ENCODE measurements around the gene SEC11A.
A peak's percentile ranks its signal among the peaks of the same experiment; 100 is the strongest.

Gene SEC11A

DNA sequence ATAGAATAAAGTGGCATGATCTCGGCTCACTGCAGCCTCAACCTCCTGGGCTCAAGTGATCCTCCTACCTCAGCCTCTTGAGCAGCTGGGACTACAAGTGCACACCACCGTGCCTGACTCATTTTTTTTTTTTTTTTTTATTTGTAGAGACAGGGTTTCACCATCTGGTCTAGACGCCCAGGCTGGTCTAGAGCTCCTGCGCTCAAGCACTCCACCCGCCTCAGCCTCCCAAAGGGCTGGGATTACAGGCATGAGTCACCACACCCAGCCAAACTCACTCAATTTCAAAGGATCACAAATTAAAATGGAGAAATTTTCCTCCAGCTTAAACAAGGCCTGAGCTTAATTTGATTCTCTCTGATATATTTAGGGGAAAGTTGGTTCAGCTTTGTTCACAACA is 30.6 kb downstream of the SEC11A start:
- FAIRE-seq (no peak), DNase-seq (ENCODE audit: insufficient read length, low spot score) (no peak)

DNA sequence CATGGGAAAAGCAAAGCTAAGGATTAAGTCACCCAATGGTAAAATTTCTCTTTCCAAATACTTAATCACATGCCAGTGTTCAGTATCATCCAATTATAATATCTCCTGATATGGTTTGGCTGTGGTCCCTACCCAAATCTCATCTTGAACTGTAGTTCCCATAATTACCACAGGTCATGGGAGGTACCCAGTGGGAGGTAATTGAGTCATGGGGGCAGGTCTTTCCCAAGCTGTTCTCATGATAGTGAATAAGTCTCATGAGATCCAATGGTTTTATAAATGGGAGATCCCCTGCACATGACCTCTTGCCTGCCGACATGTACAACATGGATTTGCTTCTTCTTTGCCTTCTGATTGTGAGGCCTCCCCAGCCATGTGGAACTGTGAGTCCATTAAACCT is 31.8 kb downstream of the SEC11A start:
- FAIRE-seq (no peak), DNase-seq (ENCODE audit: insufficient read length, low spot score) (no peak)

DNA sequence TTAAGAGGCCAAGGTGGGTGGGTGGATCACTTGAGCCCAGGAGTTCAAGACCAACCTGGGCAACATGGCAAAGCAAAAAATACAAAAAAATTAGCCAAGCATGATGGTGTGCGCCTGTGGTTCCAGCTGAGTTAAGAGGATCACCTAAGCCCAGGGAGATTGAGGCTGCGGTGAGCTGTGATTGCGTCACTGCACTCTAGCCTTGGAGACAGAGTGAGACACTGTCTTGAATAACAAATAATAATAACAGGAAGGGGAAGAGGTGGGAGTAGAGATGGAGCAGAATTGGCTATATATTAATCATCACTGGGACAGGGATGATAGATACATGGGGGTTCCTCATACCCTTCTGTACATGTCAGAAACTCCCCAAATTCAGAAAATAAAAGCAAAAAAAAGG is 34.1 kb downstream of the SEC11A start:
- DNase-seq (ENCODE audit: insufficient read length, low spot score) (no peak), FAIRE-seq (no peak)

DNA sequence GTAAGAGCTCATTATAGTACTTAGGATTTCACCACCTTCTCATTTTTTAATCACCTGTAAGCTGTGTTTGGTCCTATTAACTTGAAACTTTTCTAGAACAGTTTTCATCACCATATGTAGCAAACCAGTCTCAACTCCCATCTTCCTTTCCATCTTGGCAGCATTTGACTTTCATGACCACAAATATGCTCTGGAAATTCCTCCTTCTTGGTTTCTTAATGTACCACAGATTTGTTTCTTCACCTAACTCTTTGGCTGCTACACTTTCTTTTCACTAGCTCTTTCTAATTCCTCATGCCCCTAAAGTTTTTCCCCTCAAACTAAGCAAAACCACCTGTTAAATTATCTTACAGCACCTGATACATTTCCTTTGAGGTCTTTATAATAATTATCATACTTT is 44.7 kb downstream of the SEC11A start:
- FAIRE-seq (no peak), DNase-seq (ENCODE audit: insufficient read length, low spot score) (no peak)

DNA sequence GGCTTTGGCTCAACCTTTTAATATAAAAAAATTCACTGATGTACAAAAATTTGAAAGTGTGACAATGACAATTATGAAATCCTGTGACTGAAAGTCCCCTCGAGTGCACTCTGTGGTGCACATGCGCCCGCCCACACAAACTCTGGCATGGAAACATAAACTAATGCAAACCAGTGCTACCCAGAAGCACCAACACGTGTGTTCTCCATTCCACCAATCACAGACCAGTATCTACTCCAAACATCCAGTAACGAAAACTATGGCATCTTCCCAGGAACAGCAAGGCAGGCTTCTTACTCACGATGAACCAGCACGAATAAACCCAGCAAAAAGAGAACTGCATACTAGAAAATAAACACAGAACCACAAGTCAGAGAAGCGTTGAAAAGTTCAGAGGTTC is 46.2 kb downstream of the SEC11A start:
- FAIRE-seq (no peak), DNase-seq (ENCODE audit: insufficient read length, low spot score) (no peak)

DNA sequence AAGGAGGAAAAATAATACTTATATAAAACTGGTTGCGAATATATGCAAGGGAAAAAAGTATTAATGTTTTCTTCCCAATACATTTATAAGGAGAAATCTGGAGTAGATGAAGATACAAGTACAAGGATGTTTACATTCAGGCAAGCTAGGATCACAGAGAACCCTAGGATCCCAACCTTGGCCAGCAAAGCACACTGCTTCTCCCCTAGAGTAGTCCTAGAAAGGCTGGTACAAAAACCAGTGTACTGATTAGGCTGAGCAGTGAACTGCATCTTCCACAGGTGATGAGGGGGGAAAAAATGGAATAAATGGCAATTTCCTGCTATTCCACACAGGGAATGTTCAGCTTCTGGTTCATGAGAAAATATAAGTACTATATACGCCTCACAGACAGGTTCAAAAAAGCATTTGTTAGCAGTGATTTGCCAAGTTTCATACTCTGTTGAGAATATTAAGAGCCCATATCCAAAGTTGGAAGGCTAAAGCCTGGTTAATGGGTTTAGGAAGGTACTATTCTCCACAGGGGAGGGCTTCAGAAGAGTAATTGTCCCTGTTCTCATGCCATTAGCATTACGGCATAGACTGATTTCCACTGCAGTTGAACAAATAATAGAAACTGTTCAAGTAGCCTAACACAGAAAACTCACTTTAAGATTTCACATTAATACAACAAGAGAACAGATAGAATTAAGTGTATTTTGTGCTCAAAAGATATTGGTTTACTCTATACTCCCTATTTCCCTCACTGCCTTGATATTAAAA is 47.5 kb downstream of the SEC11A start:
- FAIRE-seq (no peak), DNase-seq (ENCODE audit: insufficient read length, low spot score) (no peak)

DNA sequence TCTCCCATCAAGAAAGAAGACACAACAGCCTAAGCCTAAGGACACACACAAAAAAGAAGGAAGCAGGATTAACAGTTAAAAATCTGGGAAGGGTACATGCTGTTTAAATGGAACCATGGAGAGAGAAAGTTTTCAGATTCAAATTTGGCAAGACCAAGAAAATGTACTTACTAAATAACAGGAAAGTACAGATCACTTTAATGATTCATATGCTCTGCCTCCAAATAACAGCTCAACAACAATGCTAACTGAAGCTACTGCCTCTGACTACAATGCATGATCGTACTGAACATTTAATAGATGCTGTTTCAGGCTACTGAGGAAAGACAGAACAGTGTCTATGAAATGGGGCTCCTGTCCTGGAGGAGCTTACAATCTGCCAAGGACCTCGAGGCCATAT is 49.6 kb downstream of the SEC11A start:
- no peak for DNase-seq (ENCODE audit: insufficient read length, low spot score)
- no peak for FAIRE-seq

DNA sequence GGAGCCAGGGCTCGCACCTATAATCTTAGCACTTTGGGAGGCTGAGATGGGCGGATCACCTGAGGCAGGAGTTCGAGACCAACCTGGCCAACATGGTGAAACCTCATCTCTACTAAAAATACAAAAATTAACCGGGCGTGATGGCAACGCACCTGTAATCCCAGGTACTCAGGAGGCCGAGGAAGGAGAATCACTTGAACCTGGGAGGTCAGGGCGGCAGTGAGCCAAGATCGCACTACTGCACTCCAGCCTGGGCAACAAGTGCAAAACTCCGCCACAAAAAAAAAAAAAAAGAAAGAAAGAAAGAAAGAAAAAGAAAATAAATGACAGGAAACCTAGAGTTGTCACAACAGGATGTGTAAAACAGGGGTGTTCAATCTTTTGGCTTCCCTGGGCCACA is 54.9 kb downstream of the SEC11A start:
- DNase-seq (ENCODE audit: insufficient read length, low spot score) (no peak), FAIRE-seq (no peak)

DNA sequence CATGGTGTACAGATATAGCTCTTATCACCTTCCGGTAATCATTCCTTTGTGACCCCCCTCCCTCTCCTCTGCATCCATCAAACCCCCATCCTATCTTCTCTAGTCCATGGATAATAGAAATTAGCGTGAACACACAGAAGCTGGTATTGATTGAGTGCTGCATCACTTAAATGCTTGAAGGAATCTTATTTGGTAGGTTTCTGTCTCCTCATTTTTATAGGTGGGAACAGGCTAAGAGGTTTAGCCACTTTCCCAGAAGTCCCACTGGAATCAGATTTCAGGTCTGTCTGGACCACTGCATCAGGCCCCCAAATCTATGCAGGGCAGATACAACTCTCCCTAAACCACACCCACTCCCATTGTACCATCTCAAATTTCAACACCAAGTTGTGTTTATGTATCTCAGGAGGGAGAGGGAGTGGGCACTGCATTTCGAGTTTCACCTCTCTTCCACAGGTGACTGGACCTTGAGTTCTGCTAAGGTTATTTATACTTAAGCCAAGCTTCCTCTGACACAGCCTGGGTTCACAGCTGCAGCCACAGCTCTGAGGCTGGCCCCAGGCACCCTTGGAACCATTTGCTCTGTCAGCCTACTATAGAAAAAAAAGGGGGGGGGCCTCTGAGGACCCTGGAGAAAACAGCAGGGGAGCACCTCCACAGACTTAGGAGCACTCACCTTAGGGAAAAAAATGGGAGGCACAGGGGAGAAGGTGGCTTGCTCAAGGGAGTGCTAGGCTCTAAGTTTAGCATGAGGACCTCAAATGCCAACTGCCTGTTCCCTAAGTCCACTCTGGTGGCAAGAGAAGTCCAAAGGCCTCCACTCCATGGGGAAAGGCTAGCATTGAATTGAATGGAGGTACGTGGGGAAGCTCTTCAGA is 55.8 kb downstream of the SEC11A start:
- FAIRE-seq (no peak), DNase-seq (ENCODE audit: insufficient read length, low spot score) (no peak)

DNA sequence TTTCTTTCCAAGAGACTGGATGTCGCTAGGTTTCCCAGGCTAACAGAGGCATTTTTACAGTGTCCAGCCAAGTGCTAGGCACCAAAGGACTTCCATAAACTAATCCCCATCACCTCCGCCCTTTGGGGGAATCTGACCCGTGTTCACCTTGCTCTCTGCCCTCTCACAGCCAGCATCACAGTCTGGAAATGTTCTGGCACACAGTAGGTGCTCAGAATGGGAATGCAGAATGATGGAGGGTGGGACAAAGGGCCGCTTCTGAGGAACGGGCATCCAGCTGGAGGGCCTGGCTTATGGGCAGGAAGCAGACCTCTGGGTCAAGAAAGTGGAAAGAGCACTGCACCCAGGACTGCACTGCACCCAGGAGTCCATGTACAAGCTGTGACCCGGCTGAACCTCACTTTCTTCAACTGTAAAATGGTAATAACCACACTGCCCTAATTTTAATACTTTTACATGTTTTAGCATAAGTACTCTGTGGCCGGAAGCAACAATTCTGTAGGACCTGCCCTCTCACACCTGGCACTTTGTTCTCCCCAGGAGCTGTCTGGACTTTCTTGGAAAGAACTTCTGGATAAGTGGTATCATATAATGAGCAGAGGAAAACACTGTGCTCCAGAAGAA is 57.0 kb downstream of the SEC11A start:
- no peak for DNase-seq (ENCODE audit: insufficient read length, low spot score)
- peak; percentile 75 for FAIRE-seq

DNA sequence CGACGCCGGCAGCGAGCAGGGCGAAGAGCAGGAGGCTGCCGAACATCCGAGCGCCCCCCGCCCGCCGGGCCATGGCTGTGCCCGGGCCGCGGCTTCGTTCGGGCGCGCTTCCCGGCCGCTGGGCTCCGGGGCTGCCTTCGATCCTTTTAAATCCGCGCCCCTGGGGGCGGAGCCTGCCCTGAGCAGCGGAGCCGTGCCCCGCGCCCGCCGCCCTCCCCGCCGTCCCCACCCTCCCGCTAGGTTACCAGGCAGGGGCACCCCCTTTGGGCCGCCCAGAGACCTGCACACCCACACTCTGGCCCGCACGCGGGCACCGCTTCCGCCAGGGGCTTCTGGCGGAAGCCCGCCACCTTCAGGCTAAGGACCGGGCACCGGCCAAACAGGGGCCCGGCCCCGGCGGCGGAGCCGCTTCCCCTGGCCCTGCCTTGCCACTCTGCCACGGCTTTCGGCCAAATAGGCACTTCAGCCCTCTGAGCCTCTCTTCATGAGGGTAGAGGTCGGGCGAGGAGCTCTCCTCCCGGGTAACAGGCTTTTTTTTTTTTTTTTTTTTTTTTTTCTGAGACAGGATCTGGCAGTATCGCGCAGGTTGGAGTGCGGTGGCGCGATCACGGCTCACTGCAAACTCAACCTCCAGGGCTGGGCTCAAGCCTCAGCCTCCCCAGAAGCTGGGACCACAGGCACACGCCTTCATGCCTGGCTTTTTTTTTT is 57.7 kb downstream of the SEC11A start, which contains the start of gene NMB:
TSS of gene NMB (minus strand) at position 120 of the 708 bp plus-strand sequence. CDS start at position 73, 47 bp downstream.
- no peak for FAIRE-seq
- peak; percentile 73 for DNase-seq (ENCODE audit: insufficient read length, low spot score)

DNA sequence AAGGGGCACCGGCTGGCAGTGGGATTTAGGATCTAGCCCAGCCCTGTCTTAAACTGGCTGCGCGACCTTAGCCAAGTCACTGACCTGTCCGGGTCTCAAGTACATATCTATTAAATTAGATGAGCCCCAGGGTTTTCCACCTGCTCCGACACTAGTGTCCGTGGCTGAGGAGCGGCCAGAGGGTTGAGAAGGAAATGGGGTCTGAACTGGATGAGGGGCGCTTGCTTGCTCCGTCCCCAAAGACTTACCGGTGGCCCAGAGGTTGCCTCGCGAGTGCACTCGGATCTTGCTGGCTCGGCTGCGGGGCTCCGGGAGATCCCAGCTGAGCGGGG is 58.2 kb downstream of the SEC11A start:
- FAIRE-seq: no peak

DNA sequence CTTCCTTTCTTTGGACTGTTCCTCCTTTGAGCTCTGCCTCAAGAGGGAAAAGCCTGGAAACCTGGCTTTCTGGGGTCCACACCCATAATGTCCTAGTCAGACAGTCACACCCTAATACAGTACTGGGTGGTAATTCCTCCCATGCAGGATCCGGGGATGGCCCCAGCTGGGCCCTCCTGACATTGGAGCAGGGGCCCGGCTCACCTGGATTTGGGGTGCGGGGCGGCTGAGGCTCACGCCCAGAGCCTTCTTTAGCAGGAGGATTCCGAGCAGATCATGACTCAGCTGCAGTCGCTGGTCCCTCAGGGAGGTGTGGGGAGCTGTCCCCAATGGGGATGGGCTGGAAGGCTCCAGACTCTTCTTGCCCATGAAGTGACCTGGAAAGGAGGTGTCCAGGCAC is 59.0 kb downstream of the SEC11A start:
- no peak for FAIRE-seq

More for the DNA sequence above, 58.2 kb downstream of the SEC11A start:
- DNase-seq (ENCODE audit: insufficient read length, low spot score): no peak

DNA sequence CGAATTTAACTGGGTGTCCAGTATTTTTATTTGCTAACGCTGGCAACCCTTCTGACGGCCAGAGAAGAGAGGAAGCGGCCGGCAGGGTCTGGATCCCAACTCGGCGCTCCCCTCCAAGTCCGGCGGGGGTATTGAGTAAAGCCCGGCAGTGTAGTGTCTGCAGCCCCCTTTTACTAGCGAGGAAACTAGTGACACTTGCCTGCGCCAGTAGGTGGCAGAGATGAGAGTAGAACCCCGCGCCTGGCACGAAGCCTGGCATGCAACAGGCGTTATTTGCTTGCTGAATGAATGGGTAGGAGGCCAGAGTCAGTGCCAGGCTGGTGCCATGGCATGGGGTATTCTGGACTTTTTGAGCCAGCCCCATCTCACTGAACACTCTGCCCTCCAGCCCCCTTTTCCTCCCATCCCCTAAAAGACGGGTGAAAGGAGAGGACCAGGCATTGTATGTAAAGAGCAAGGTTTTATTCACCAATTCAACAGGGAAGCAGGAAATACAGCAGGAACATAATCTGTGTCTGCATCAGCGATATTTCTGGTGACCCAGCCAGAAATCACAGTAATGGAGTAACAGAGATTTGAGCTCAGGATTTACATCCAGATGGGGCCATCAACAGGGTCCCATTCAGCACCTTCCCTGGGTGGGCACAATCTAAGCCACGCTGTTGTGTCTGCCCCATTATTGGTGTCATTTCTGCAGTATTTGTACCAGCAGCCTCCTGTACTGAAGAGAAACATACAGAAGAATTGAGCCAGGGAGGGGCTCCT is 61.1 kb downstream of the SEC11A start:
- FAIRE-seq (no peak), DNase-seq (ENCODE audit: insufficient read length, low spot score) (peak; percentile 45)

More for the DNA sequence above, 59.0 kb downstream of the SEC11A start:
- DNase-seq (ENCODE audit: insufficient read length, low spot score): no peak

DNA sequence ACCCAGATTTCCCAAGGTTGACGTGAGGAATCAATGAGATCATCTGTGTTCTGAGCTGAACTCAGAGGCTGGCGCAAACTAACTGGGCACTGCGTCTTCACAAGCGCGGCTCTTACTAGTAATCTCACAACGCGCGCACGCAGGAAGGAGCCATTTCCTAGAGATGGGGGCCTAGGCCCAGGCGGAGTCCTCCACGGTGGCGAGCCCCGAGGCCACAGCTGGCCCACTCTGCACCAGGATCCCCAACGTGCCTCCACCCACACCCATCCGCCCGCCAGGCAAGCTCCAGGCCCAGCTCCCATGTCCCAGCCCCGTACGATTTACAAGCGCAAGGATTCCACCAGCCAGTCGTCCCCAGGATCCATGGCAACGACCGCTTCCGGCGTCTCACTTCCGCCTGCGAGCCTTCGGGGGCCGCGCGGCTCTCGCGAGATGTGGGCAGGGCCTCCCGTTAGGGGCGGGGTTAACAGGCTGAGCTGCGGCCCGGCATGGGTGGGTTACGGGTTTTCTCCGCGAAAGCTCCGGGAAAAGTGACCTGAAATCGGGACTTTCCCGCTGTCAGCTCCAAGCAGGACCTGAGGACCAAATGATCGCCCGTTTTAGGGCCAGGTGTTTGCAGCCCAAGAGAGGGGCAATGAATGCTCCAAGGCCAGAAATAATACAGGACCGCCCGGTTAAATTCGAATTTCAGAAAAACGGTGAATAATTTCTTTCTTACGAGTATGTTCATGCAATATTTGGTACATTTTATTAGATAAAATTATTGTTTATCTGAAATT is 61.8 kb downstream of the SEC11A start, which contains the start of gene WDR73:
TSS of gene WDR73 (minus strand) at position 374 of the 779 bp plus-strand sequence. CDS start at position 365, 9 bp downstream.
- peak; percentile 85 for DNase-seq (ENCODE audit: insufficient read length, low spot score)
- FAIRE-seq: peak; percentile 94

DNA sequence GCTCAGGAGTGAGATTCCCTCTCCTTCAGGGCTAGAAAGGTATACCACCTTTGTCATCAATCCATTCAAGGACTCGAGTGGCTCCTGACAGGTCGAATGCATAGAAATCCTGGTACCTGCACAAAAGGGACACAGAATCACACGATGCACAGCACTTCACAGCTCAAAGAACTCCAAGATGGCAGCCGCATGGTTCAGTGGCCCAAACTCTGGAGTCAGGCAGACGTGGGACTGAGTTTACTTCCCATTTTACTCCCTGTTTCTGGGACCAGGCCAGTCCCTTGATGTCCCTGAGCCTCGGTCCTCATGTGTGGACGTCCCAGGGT is 62.4 kb downstream of the SEC11A start:
- DNase-seq (ENCODE audit: insufficient read length, low spot score): no peak

DNA sequence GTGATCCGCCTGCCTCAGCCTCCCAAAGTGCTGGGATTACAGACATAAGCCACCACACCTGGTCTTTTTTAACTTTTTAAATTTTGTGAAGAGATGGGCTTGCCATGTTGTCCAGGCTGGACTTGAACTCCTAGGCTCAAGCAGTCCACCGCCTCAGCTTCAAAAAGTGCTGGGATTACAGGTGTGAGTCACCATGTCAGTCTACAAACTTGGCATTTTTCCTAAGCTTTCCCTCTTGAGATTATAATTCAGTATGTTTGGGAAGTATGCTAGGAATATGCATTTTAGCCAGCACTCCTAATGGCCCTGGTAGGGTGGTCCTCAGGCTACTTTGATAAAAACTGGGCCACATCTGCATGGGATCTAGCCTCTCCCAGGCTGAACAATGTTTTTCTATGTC is 66.2 kb downstream of the SEC11A start:
- no peak for FAIRE-seq
- DNase-seq (ENCODE audit: insufficient read length, low spot score): no peak

More for the DNA sequence above, 62.4 kb downstream of the SEC11A start:
- no peak for FAIRE-seq

DNA sequence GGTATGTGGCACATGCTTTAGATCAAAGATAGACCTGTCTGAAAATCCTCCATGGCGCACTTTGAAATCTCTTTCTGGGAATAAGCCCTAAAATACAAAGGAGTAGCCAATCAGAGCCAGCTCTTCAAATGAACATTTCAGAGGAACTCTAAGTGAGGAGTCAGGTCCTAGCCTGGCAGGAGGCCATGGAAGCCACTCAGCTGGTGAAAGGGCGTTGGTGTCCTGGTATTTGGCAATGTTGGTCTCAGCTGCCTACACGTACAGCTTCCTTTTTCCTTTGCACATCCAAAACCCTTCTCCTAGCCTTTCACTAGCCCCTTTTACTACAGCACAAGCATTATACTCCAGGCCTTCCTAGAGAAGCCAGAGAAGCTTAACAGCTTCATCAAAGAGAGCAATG is 67.4 kb downstream of the SEC11A start:
- DNase-seq (ENCODE audit: insufficient read length, low spot score) (no peak), FAIRE-seq (no peak)

DNA sequence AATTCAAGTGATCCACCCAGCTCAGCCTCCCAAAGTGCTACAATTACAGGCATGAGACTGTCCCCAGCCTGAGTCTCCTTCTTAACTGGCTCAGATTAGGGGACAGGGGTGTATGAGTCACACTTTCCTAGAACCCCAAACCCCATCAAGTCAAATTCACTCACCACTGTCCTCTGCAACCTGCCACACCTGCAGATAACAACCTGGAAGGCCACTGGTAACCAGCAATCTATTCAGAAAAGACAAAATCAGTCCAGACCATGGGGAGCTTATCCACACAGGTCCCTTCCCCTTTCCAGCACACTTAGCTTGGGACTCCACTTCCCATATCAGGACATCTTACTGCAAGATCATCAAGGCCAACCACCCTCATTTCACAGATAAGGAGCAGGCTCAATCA is 68.2 kb downstream of the SEC11A start:
- no peak for FAIRE-seq

More for the DNA sequence above, 68.2 kb downstream of the SEC11A start:
- DNase-seq (ENCODE audit: insufficient read length, low spot score): no peak

Measured in GM19239 (cell line).